Activated CD8-positive, alpha-beta T cell treated with anti-CD3 and anti-CD28 coated beads, Interleukin-2, amount 10 ng/mL, durations not matched to agents 7 days and 5 days (primary cell): ENCODE results near the gene SNAPC4. TPM values are rescaled to one million over a fixed set of nuclear protein-coding genes. Genes with fewer than 3 reads are reported as not detected.

Experiments used
- ATAC-seq: fragments of 150-1000 bp; cut with Tn5 transposase; one replicate; pipeline ENCODE4 v1.10.0; 2021; ENCODE audit warnings: moderate library complexity
- CTCF ChIA-PET: fragments of 350-600 bp; sonication (Branson Sonifier 250); formaldehyde crosslinking; loops from one replicate; lab custom pipeline; 2021; ENCODE audit warnings: antibody characterized with exemption; lab: Charles Lee
- POLR2A ChIA-PET: fragments of 350-600 bp; sonication (Branson Sonifier 250); formaldehyde crosslinking; loops from one replicate; lab custom pipeline; 2021; ENCODE audit warnings: antibody characterized with exemption; lab: Charles Lee
- DNase-seq: peaks from one replicate; pipeline ENCODE4 v3.0.0-alpha.2; 2020
- H3K27ac Mint-ChIP-seq: one replicate; pipeline ENCODE4 v1.8.0; 2021; ENCODE audit warnings: mild to moderate bottlenecking, mixed read lengths
- H3K27me3 Mint-ChIP-seq: one replicate; pipeline ENCODE4 v1.8.0; 2021; ENCODE audit warnings: low read depth, mixed read lengths
- H3K36me3 Mint-ChIP-seq: one replicate; pipeline ENCODE4 v1.8.0; 2021; ENCODE audit warnings: low read depth, mixed read lengths
- H3K4me1 Mint-ChIP-seq: one replicate; pipeline ENCODE4 v1.8.0; 2021; ENCODE audit warnings: low read depth, mixed read lengths
- H3K4me3 Mint-ChIP-seq: one replicate; pipeline ENCODE4 v1.8.0; 2021; ENCODE audit warnings: mild to moderate bottlenecking, mixed read lengths
- H3K9me3 Mint-ChIP-seq: one replicate; pipeline ENCODE4 v1.8.0; 2022; ENCODE audit warnings: mixed read lengths; ENCODE audit not compliant: insufficient read depth
- total RNA-seq, 2 experiments: library from RNA; stranded (reverse); gene quantifications; one replicate each; pipeline ENCODE4 v1.2.3, GENCODE V29; 2021

The SNAPC4 gene
- total RNA-seq, 2 experiments from 2014 or later = 9.5 to 9.6 TPM

DNA sequence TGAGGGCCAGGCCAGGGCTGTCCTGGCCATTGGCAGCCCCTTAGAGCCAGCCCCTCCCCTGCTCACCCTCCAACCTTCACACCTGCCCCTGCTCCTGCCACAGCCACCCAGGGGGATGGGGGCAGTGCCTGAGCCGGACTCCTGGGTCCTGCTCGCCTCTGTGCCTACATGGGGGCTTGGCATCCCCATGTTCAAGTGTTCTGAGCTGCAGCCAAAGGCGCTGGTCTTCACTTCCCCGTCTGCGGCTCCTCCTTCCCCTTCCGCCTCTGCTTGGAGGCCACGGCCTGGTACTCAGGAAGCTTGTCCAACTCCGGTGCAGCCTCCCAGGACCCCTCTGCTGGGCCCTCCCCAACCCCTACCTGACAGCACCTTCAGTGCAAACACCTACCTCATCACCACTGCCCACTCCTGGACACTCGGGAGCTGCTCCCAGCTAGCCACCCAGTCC, 34.2 kb downstream of the SNAPC4 start:
- Mint-ChIP-seq H3K27me3 (no peaks in the 10 kb centered on the region), H3K36me3 (no peaks in the 10 kb centered on the region), H3K4me3 (no peak overlapping the region), H3K4me1 (peaks cover 12% of the 10 kb centered on the region), H3K9me3 (no peaks in the 10 kb centered on the region), H3K27ac (no peak overlapping the region)
- ChIA-PET CTCF (interaction anchor here (1.1 kb wide), 1 partner anchor 31 kb away, joined by 3 read pairs; no protein-coding TSS in a partner anchor), POLR2A (interaction anchor here (1.2 kb wide), 1 partner anchor 11 kb away, joined by 4 read pairs; no protein-coding TSS in a partner anchor)
- ATAC-seq = no peak
- no peak for DNase-seq

DNA sequence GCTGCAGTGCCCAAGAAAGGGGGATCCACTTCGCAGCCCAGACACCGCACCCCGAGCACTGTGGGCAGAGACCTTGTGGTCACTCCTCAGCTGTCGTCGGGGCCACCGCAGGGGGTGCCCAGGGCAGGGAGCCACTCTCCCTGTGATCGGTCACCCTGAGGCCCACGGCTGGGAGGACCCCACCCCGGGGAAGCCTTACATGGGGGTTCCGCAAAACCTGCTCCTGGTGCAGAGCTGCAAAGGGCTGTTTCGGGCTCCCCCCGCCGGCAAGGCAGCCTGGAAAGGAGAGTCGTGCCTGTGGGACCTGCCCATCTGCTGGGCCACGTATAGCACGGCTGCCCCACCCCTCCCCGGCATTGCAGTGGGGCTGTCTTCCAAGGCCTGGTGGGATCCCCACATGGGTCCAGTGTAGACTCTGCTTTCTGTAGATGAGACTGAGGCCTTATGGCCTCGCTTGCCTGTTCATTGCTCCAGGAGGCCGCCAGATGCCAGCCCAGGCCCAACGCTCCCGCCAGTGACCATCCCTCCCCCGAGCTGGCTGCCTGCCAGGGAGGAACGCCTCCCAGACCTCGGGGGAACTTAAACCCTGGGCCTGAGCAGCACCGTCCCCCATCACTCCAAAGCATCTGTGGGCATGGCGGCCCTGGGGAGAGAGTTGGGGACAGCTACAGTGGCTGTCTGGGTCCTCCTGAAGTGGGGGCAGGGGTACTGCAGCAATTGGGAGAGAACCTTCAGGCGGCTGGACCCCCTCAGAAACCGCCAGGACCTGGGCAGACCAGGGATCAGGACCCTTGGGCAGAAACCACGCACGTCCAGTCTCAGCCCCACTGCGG, 34.8 kb downstream of the SNAPC4 start:
- Mint-ChIP-seq H3K9me3 (no peaks in the 10 kb centered on the region), H3K4me3 (no peak overlapping the region), H3K27ac (no peak overlapping the region), H3K36me3 (no peaks in the 10 kb centered on the region), H3K27me3 (no peaks in the 10 kb centered on the region), H3K4me1 (peaks cover 12% of the 10 kb centered on the region)
- POLR2A ChIA-PET = interaction anchor here (1.5 kb wide), 1 partner anchor 44 kb away, joined by 5 read pairs; no protein-coding TSS in a partner anchor
- no peak for DNase-seq
- CTCF ChIA-PET = no interaction called here
- ATAC-seq = no peak

GRCh38 chr9:136363949-136364748, 35.8 kb downstream of the SNAPC4 start:
- ChIA-PET CTCF (interaction anchor here (0.6 to 1.6 kb wide), 13 partner anchors 13 to 337 kb away, joined by 3 to 11 read pairs (median 5); partner anchors contain the start of genes ENTR1 and PMPCA), POLR2A (interaction anchor here (0.6 to 1.7 kb wide), 8 partner anchors 10 to 207 kb away, joined by 3 to 8 read pairs (median 4); partner anchors contain the start of gene INPP5E)
- H3K4me1 Mint-ChIP-seq = peaks cover 12% of the 10 kb centered on the region
- peak overlapping the region; percentile 42 for H3K4me3 Mint-ChIP-seq
- H3K9me3 Mint-ChIP-seq = no peaks in the 10 kb centered on the region
- DNase-seq (no peak), ATAC-seq (no peak)
- no peaks in the 10 kb centered on the region for H3K36me3 Mint-ChIP-seq
- no peak overlapping the region for H3K27ac Mint-ChIP-seq
- H3K27me3 Mint-ChIP-seq = no peaks in the 10 kb centered on the region

DNA sequence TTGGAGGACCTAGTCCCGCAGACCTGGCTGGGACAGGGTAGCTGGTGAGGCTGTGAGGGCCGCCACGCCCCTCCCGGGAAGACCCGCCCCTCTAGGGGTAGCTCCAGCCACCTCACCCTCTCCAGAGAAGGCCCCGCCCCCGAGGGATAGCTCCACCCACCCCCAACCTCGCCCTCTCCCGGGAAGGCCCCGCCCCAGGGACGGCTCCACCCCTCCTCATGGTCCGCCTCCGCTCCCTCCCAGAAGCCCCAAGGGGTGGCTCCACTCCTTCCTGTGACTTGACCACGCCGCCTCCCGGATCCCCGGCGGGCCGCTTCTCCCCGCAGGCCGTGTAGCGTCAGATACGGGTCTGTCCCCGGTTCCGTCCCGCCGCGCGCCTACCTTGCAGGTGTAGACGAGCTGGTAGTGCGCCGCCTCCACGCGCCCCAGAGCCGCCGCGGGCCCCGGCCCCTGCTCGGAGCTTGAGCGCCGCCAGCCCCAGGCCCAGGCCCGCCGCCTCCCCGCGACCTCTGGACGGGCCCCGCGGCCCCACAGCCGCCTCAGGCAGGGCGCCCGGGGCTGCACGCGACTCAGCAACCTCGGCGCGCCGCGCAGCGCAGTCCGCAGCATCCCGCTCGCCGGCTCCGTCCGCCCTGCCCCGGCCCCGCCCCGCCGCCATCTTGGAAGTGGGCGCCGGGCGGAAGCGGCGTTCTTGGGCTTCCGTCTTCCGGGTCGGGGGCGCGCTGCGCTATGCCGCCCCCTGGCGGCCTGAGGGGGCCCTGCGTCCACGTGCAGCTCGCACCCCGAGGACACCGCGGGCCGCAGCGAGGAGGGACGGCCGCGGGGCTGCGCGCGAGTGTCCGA, 36.6 kb downstream of the SNAPC4 start, which contains the start of gene DNLZ:
TSS of gene DNLZ (minus strand) at position 639 of the 843 bp plus-strand sequence. CDS start at position 609, 30 bp downstream.
- ChIA-PET POLR2A (interaction anchor here (0.5 to 1.7 kb wide), 14 partner anchors 9 to 444 kb away, joined by 3 to 8 read pairs (median 3); partner anchors contain the start of genes CARD9, GPSM1 and INPP5E), CTCF (interaction anchor here (0.6 to 1.6 kb wide), 16 partner anchors 14 to 338 kb away, joined by 3 to 11 read pairs (median 4); partner anchors contain the start of genes ENTR1 and PMPCA)
- DNase-seq (peak; percentile 96), ATAC-seq (peak; percentile 90)
- Mint-ChIP-seq H3K4me1 (peaks cover 12% of the 10 kb centered on the region), H3K9me3 (no peaks in the 10 kb centered on the region), H3K36me3 (no peaks in the 10 kb centered on the region), H3K27me3 (no peaks in the 10 kb centered on the region), H3K27ac (peak within 1 kb of the TSS; percentile 91), H3K4me3 (peak within 1 kb of the TSS; percentile 84)

- ChIA-PET CTCF (interaction anchor here (0.6 to 1.6 kb wide), 10 partner anchors 15 to 253 kb away, joined by 3 to 11 read pairs (median 5); partner anchors contain the start of genes ENTR1 and PMPCA), POLR2A (interaction anchor here (0.5 to 1.7 kb wide), 8 partner anchors 8 to 445 kb away, joined by 3 to 8 read pairs (median 4); partner anchors contain the start of genes CARD9 and INPP5E)
- no peaks in the 10 kb centered on the region for H3K36me3 Mint-ChIP-seq
- H3K27me3 Mint-ChIP-seq = no peaks in the 10 kb centered on the region
- peaks cover 12% of the 10 kb centered on the region for H3K4me1 Mint-ChIP-seq
- no peak for DNase-seq
- no peak overlapping the region for H3K4me3 Mint-ChIP-seq
- H3K9me3 Mint-ChIP-seq = no peaks in the 10 kb centered on the region
- ATAC-seq = no peak
- H3K27ac Mint-ChIP-seq = no peak overlapping the region
These were observed 37.6 kb downstream of the SNAPC4 start for GRCh38 chr9:136362450-136362784.

DNA sequence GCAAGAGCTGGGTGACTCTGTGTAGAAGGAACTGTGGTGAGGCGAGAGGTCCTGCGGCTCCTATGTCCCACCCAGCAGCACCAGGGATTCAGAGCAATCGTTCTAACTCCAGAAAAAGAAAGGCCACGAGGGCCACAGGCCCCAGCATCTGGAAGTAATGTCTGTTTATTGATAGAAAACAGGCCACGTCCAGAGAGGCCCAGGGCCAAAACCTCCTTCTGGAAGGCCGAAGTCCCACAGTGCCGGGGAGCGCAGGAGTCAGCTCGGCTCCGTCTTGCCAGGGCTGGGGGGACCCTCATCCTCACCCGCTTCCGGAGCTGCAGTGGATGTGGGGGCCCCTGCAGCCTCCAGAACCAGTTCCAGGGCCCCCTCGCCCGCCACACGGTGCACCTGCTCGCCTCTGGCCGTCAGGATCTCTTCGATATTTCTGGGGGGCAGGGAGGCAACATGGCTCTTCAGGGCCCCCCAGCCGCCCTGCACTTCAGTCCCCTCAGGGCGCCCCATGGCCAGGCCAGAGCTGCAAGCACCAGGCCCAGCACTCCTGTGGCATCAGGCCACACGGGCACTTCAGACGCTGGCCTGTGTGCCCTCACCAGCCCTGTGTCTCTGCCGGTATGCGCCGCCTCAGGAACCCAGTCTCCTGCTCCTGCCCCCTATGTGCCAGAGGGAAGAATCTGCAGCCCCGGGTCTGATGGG, 38.1 kb downstream of the SNAPC4 start:
- H3K27me3 Mint-ChIP-seq = no peaks in the 10 kb centered on the region
- ATAC-seq (no peak), DNase-seq (no peak)
- POLR2A ChIA-PET = interaction anchor here (1.1 kb wide), 1 partner anchor 28 kb away, joined by 4 read pairs; no protein-coding TSS in a partner anchor
- H3K4me3 Mint-ChIP-seq = no peak overlapping the region
- H3K9me3 Mint-ChIP-seq = no peaks in the 10 kb centered on the region
- peaks cover 12% of the 10 kb centered on the region for H3K4me1 Mint-ChIP-seq
- H3K27ac Mint-ChIP-seq = no peak overlapping the region
- no peaks in the 10 kb centered on the region for H3K36me3 Mint-ChIP-seq
- CTCF ChIA-PET = interaction anchor here (1.5 kb wide), 1 partner anchor 39 kb away, joined by 3 read pairs; no protein-coding TSS in a partner anchor

- DNase-seq (no peak), ATAC-seq (no peak)
- H3K4me1 Mint-ChIP-seq = peaks cover 12% of the 10 kb centered on the region
- CTCF ChIA-PET = no interaction called here
- no peak overlapping the region for H3K27ac Mint-ChIP-seq
- H3K36me3 Mint-ChIP-seq = no peaks in the 10 kb centered on the region
- no peaks in the 10 kb centered on the region for H3K9me3 Mint-ChIP-seq
- no peaks in the 10 kb centered on the region for H3K27me3 Mint-ChIP-seq
- H3K4me3 Mint-ChIP-seq = no peak overlapping the region
- POLR2A ChIA-PET = no interaction called here
These were observed 38.8 kb downstream of the SNAPC4 start for GRCh38 chr9:136361047-136361753.

DNA sequence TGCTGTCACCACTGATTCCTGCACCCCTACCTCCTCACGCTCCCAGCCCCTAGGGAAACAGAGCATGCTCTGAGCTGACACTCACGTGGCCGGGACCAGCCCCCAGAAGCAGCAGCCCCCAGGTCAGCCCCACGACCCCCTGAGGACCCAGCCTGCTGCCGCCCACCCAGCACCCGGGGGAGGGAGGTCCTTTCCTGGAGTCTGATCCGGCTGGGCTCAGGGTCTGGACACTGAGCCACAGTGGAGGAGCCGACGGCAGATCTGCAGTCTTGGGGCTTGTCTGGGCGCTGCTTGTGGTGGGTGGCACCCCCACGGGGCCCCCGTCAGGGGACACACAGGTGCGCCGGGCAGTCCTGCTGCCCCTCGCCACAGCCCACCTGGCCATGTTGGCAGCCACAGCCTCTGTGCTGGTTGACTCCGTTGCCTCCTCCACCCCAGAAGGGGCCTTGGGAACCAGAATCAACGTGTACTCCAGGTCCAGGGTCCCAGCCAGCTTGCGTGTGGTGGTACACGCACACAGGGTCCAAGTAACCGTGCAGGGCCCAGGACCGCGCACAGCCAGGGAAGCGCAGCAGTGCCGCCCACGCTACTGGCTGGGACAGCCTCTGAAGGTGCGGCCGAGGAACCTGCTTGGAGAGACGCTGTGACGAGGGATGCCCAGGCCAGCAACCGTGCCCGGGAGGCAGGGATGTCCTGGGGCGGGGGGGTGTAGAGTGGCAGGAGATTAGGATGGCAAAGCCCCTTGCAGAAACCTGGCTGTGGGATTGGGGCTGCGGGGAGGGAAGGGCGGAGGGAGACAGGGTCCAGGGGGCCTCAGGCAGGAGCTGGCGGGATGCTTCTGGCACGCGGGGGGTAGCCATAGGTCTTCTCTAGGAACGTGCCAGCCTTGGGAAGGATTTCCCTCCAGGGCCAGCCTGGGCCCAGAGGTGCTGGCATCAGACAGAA, 39.9 kb downstream of the SNAPC4 start:
- CTCF ChIA-PET = no interaction called here

DNA sequence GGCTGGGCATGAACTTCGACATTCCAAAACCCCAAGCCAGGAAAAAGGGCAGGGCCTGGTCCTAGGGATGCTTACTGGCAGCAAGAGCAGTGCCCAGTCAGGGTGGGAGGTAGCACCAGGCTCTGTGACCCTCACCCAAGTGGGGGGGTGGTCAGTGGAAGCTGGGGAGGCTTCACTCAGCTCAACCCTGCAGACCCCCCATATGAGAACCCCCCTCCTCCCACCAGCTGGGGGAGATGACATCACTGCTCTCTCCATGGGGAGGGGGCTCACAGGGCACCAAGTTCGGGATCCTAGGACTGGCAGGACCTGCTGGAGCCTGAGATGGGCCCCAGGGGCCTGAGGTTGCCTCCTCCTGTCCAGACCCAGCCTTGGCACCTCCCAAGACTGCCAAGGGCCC, 41.1 kb downstream of the SNAPC4 start:
- Mint-ChIP-seq H3K27ac (no peak overlapping the region), H3K4me1 (peaks cover 6% of the 10 kb centered on the region), H3K27me3 (no peaks in the 10 kb centered on the region), H3K9me3 (no peaks in the 10 kb centered on the region), H3K36me3 (no peaks in the 10 kb centered on the region), H3K4me3 (no peak overlapping the region)
- ChIA-PET POLR2A (no interaction called here), CTCF (no interaction called here)
- DNase-seq (no peak), ATAC-seq (no peak)

More for the DNA sequence above, 39.9 kb downstream of the SNAPC4 start:
- H3K36me3 Mint-ChIP-seq = no peaks in the 10 kb centered on the region
- H3K4me1 Mint-ChIP-seq = peaks cover 12% of the 10 kb centered on the region
- H3K9me3 Mint-ChIP-seq = no peaks in the 10 kb centered on the region
- ATAC-seq (no peak), DNase-seq (no peak)
- H3K4me3 Mint-ChIP-seq = no peak overlapping the region
- POLR2A ChIA-PET = no interaction called here
- no peak overlapping the region for H3K27ac Mint-ChIP-seq
- H3K27me3 Mint-ChIP-seq = no peaks in the 10 kb centered on the region
